ENCODE results near the gene CALML3. TPM values are rescaled to one million over a fixed set of nuclear protein-coding genes. Genes with fewer than 3 reads are reported as not detected.
A peak's percentile ranks its signal among the peaks of the same experiment; 100 is the strongest.

The CALML3 gene
- total and polyA plus RNA-seq, 2 of the 13 experiments (the other 11 are each of a cell fraction or from before 2014, with no cell fraction given), result not detected

GRCh38 chr10:5493691-5494090 lies 31.1 kb upstream of the CALML3 start (continued):
- TF ChIP-seq ZNF609 (CRISPR knock-in tag; IDR thresholded peaks at IDR 0.05; ENCODE audit: borderline replicate concordance) (peak; percentile 74; the same call in 1 of the 2 replicates), TCF12 (IDR thresholded peaks at IDR 0.05) (no peak), TCF12 (CRISPR knock-in tag; IDR thresholded peaks at IDR 0.05) (no peak), REL (CRISPR knock-in tag; conservative IDR thresholded peaks at IDR 0.05) (no peak), SOX5 (CRISPR knock-in tag; IDR thresholded peaks at IDR 0.05; ENCODE audit: borderline replicate concordance) (peak; percentile 59; the same call in 1 of the 2 replicates), ZNF317 (CRISPR knock-in tag; IDR thresholded peaks at IDR 0.05) (no peak), ATF3 (CRISPR knock-in tag; IDR thresholded peaks at IDR 0.05) (no peak), KDM5B (CRISPR knock-in tag; IDR thresholded peaks at IDR 0.05; ENCODE audit: borderline replicate concordance) (no peak), MAX (IDR thresholded peaks at IDR 0.05) (0 out of 2 replicates have a peak, but pooled peaks have one; percentile 32), KDM6A (CRISPR knock-in tag; IDR thresholded peaks at IDR 0.05; ENCODE audit: low read depth) (peak; percentile 43; the same call in 1 of the 2 replicates), FOSL2 (CRISPR knock-in tag; IDR thresholded peaks at IDR 0.05) (peak; percentile 45), SOX6 (IDR thresholded peaks at IDR 0.05) (no peak), SOX6 (CRISPR knock-in tag; IDR thresholded peaks at IDR 0.05) (peak; percentile 62), RXRB (CRISPR knock-in tag; IDR thresholded peaks at IDR 0.05; ENCODE audit: borderline replicate concordance) (peak; percentile 67), SIN3A (IDR thresholded peaks at IDR 0.05; ENCODE audit: borderline replicate concordance, low read depth, low read length) (no peak), RARA (CRISPR knock-in tag; IDR thresholded peaks at IDR 0.05) (peak; percentile 53), NR2F6 (IDR thresholded peaks at IDR 0.05) (peak; percentile 83), NR2F6 (CRISPR knock-in tag; IDR thresholded peaks at IDR 0.05) (peak; percentile 74), RERE (CRISPR knock-in tag; IDR thresholded peaks at IDR 0.05; ENCODE audit: low read depth) (peak; percentile 58; the same call in 1 of the 2 replicates), ZNF331 (CRISPR knock-in tag; IDR thresholded peaks at IDR 0.05) (peak; percentile 67; the same call in 1 of the 2 replicates)

Measured in HepG2 (cell line).